ENCODE measurements around the gene SMARCA2.

Gene SMARCA2

GRCh38 chr9:2014696-2015580 lies at the start of gene SMARCA2:
TSS of gene SMARCA2 (plus strand) at chr9:2015347. CDS start at chr9:2029023, 13,676 bp downstream.
- DNase-seq: peak; percentile 97

- no peak for DNase-seq
These were observed 48.3 kb upstream of the SMARCA2 start for GRCh38 chr9:1966725-1967366.

GRCh38 chr9:1969160-1969559 lies 46.0 kb upstream of the SMARCA2 start:
- no peak for DNase-seq

- DNase-seq: no peak
These were observed 45.2 kb upstream of the SMARCA2 start for GRCh38 chr9:1969898-1970297.

GRCh38 chr9:1972672-1973071 lies 42.5 kb upstream of the SMARCA2 start:
- DNase-seq: no peak

GRCh38 chr9:1977026-1977425 lies 38.1 kb upstream of the SMARCA2 start:
- no peak for DNase-seq

GRCh38 chr9:1978941-1979340 lies 36.2 kb upstream of the SMARCA2 start:
- DNase-seq: no peak

GRCh38 chr9:1979741-1980367 lies 35.3 kb upstream of the SMARCA2 start:
- DNase-seq: no peak

- DNase-seq: no peak
These were observed 34.8 kb upstream of the SMARCA2 start for GRCh38 chr9:1980387-1980786.

GRCh38 chr9:1982074-1982473 lies 33.1 kb upstream of the SMARCA2 start:
- no peak for DNase-seq

- no peak for DNase-seq
These were observed 28.8 kb upstream of the SMARCA2 start for GRCh38 chr9:1986341-1986740.

- no peak for DNase-seq
These were observed 25.6 kb upstream of the SMARCA2 start for GRCh38 chr9:1989500-1989899.

GRCh38 chr9:1994180-1994579 lies 21.0 kb upstream of the SMARCA2 start:
- no peak for DNase-seq

GRCh38 chr9:1995084-1995483 lies 20.1 kb upstream of the SMARCA2 start:
- no peak for DNase-seq

GRCh38 chr9:1996156-1996555 lies 19.0 kb upstream of the SMARCA2 start:
- DNase-seq: no peak

- DNase-seq: no peak
These were observed 17.5 kb upstream of the SMARCA2 start for GRCh38 chr9:1997646-1998045.

- DNase-seq: no peak
These were observed 17.0 kb upstream of the SMARCA2 start for GRCh38 chr9:1998111-1998510.

- no peak for DNase-seq
These were observed 14.8 kb upstream of the SMARCA2 start for GRCh38 chr9:2000314-2000713.

- DNase-seq: no peak
These were observed 6.8 kb upstream of the SMARCA2 start for GRCh38 chr9:2008372-2008771.

GRCh38 chr9:2012347-2012746 lies 2.8 kb upstream of the SMARCA2 start:
- no peak for DNase-seq

- DNase-seq: no peak
These were observed 1.2 kb upstream of the SMARCA2 start for GRCh38 chr9:2013743-2014475.

GRCh38 chr9:2015581-2016407 lies 647 bp downstream of the SMARCA2 start:
- DNase-seq: peak; percentile 65

Measured in activated T-cell treated with anti-CD3 and anti-CD28 coated beads, Interleukin-2, amount 50 U/mL, for 1 hour (primary cell).